ENCODE results near the gene TNFRSF13B.
"Not testable (repeated sequence)": the region's sequence is repeated elsewhere in the genome, so short reads cannot be mapped to it uniquely, and the experiment has no call there.

Gene TNFRSF13B

DNA sequence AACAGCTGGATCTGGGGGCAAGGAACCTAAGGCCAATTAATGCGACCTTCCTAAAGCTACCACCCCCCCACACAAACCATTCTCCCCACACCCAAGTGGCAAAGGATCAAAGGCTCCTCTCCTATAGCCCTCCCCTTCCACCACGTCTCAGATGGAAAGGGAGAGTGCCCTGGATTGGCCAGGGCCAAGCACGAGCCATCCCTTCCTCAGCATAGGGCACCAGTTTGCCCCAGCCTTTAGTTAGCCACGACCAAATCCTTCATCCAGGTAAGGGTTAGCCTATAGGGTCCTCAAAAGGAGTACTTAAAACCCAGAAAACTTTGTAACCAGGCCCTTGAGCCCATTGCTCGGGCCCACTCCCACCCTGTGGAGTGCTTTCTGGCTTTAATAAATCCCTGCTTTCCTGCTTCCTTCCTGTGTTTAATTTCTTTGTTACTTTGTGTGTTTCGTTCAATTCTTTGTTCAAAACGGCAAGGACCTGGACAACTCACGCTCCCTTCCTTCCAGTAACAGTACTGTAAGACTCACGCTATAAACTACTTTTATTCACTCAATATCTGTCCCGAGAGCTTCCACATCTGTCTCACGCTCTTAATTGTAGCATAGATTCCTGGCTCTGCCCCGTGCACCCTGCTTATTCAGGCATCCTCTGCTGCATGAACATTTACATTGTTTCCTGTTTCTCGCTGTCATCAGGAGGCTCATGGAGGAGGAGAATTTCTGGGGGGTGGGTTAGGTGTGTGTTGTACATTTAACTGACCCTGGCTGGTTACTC is 62.3 kb downstream of the TNFRSF13B start:
- no peak for DNase-seq (ENCODE audit: low read depth)

DNA sequence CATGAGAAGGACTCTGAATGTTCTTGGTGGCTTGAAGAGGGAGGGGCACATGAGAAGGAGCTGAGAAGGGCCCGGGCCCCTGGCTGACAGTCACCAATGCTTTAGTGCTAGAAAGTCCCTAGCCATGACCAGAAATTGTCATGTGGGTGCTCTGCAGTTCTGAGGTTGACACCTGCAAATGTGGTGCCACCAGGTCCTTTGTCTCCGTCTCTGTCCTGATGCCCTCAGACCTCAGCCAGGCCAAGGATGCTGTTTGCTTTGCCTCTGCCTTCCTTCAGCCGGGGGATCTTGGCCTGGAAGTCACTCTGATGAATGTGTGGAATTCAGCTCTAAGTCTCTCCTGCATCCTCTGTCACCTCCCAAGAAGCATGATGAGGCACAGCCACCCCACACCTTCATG is 63.6 kb downstream of the TNFRSF13B start:
- DNase-seq (ENCODE audit: low read depth), result no peak

GRCh38 chr17:16906680-16907079 is 65.2 kb downstream of the TNFRSF13B start:
- no peak for DNase-seq (ENCODE audit: low read depth)

DNA sequence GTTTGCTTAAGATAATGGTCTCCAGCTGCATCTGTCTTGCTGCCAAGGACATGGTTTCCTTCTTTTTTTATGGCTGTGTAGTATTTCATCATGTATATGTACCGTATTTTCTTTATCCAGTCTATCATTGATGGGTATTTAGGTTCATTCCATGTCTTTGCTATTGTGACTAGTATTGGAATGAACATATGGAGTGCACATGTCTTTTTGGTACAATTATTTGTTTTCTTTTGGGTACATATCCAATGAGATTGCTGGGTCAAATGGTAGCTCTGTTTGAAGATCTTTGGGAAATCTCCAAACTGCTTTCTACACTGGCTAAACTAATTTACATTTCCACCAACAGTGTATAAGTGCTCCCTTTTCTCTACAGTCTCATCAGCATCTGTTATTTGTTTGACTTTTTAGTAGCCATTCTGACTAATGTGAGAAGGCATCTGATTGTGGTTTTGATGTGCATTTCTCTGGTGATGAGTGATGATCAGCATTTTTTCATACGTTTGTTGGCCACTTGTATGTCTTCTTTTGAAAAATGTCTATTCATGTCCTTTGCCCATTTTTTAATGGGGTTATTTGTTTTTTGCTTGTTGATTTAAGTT is 66.2 kb downstream of the TNFRSF13B start:
- DNase-seq (ENCODE audit: low read depth), result no peak

DNA sequence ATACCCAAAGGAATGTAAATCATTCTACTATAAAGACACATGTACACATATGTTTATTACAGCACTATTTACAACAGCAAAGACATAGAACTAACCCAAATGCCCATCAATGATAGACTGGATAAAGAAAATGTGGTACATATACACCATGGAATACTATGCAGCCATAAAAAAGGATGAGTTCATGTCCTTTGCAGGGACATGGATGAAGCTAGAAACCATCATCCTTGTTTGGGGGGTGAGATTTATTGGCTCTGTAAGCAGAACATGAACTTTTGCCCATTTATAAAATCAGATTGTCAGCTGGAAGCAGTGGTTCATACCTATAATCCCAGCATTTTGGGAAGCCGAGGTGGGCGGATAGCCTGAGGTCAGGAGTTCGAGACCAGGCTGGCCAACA is 68.8 kb downstream of the TNFRSF13B start:
- not testable (repeated sequence) for DNase-seq (ENCODE audit: low read depth)

GRCh38 chr17:16900288-16900882 is 71.5 kb downstream of the TNFRSF13B start:
- DNase-seq (ENCODE audit: low read depth), result no peak

- DNase-seq (ENCODE audit: low read depth), result not testable (repeated sequence)
These were observed 74.6 kb downstream of the TNFRSF13B start for GRCh38 chr17:16897211-16897896.

DNA sequence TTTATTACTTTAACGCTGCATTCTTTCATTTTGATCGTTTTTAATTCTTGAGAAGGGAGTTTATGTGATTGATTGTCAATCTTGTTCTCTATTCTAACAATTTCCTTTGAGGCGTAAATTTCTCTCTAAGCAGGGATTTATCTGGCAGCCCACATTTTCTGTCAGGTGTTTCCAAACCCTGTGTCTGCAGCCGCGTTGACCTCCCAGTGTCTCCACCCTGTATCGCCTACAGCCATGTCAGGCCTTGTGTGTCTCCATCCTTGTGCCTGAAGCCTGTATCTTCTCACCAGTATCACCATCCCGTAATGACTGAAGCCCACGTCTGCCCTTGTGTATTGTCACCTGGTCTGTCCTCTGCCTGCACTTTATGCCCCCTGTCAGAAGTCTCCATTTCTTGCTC is 75.7 kb downstream of the TNFRSF13B start:
- not testable (repeated sequence) for DNase-seq (ENCODE audit: low read depth)

DNA sequence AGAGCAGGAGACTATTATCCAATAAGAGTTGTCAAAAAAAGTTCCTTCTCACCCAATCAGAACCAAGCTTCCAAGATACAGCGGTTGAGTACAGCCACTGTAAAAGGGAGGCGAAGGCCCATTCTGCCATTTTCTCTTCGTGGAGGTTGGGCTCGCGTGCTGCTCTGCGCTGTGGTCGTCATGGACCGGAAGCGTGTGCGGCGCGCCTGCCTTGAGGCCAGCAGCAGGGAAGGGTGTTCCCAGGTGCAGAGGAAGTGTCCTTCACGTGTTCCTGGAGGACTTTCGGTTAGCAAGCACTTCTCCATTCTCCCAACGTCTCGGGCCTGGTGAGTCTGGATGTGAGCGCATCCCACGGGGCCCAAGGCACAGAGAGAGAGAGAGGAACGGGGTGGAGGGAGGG is 78.4 kb downstream of the TNFRSF13B start:
- not testable (repeated sequence) for DNase-seq (ENCODE audit: low read depth)

DNA sequence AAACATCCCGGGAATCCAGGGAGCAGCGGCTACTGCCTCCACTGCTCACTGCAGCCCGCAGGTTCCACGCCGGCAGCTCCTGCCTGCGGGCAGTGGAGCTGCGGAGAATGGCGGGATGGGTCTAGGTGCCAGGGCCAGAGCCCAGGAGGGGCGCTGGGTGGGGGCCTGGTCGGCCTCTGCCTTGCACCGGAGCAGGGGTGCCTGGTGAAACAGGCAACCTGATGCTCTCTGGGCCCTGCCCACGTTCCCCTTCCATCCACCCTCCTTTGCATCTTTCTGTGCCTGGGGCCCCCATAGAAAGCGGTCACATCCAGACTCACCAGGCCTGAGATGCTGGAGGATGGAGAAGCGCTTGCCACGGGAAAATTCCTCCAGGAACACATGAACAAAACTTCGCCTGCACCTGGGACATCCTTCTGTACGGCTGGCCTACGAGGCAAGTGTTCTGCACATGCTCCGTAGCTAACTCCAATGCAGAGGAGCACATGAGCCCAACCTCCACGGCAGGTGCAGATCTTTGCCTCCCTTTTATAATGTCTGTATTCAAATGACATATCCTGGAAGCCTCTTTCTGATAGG is 79.0 kb downstream of the TNFRSF13B start:
- DNase-seq (ENCODE audit: low read depth), result not testable (repeated sequence)

GRCh38 chr17:16889088-16889465 is 82.8 kb downstream of the TNFRSF13B start:
- no peak for DNase-seq (ENCODE audit: low read depth)
